HG02571 (cell line): ENCODE measurements around the gene KRTAP16-1.

Experiments used
- ATAC-seq: cut with Tn5 transposase; IDR thresholded peaks from one replicate; pipeline ENCODE4 v1.9.1; 2021; ENCODE audit warnings: mild to moderate bottlenecking, moderate library complexity; ENCODE audit not compliant: unreplicated experiment

Gene KRTAP16-1

DNA sequence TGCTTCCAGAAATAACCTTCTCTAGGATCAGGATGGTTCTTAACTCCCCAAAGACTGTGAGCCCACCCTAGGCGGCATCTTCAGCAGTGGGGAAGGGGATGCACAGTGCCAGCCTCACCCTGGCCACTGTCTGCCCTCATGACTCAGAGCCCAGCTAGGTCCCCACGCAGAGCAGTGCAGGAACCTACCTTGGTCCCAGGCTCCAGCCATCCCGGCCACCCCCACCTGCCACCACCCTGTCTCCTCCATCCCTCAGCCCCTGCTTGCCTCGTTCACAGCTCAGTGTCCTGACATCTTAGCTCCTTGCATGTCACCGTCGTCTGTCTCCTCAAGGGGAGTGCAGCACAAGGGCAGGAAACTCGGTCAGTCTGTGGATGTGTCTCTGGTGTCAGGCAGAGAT is 22.5 kb upstream of the KRTAP16-1 start:
- ATAC-seq = no peak

- ATAC-seq = no peak
Observed at GRCh38 chr17:41329279-41329948, 20.3 kb upstream of the KRTAP16-1 start.

DNA sequence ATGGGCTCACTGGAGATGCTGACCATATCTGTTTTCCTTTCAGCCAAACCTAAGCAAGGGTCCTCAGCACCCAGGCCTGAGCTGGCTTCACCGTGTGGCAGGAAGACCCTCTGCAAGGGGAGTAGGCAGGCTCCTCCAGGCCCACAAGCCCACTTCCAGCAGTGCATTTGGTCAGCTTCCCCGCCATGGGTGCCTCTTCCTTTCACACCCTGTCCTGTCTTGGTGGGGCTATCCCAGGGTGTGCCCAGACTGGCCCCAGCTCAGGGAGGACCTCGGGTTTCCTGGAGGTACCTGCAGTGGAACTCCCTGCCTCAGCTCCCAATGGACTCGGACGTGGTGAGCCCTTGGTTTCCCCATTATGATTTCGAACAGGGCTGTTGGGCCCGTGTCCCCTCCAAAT is 19.1 kb upstream of the KRTAP16-1 start:
- ATAC-seq = no peak

DNA sequence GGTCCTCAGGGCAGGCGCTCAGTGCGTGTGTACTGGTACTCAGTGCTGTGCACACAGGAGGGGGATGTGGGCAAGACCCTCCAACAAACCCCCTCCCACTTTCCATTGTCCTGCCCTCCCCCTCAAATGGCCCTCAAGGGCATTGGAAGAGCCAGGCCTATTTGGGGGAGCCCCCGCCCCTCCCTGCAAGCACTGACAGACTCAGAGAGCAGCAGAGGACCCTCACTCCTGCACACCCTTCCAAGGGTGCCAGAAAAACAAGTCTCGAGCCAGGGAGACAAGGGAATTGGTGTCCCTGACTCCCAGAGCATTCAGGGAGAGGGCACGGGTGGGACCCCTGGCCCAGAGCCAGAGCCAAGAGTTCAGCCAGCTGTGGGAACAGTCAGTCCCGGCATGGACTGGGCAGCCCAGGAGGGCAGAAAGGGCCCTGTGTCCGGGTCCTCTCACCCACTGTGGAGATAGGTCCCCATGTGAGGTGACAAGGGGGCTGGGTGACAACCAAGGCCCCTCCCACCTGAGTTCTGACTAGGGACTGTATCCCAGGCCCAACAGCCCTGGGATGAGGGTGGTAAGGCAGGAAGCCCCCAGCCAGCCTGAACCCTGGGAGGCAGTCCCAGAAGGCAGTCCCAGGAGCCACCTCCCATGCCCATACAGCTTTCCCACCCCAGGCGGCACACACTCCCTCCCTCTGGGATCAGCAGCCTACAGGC is 18.5 kb upstream of the KRTAP16-1 start:
- ATAC-seq = no peak

- no peak for ATAC-seq
Observed at GRCh38 chr17:41326173-41327145, 17.4 kb upstream of the KRTAP16-1 start.

DNA sequence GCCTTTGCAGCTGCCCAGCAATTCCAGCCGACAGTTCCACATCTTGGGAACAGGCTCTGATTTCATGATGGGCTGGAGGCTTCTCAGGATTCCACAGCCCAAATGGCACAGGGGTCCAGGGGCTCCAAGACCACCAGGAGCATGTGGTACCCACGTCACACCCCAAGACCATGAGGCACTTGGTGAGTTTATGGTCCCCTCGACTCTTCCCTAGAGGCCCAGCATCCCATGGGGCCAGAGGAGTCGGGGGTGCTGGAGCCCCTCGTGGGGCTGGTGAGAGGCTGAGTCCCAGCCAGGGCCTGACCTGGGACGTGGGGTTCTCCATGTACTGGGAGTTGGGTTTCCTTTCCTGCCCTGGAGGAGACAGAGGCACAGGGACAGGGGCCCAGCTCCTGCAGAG is 16.5 kb upstream of the KRTAP16-1 start:
- no peak for ATAC-seq

DNA sequence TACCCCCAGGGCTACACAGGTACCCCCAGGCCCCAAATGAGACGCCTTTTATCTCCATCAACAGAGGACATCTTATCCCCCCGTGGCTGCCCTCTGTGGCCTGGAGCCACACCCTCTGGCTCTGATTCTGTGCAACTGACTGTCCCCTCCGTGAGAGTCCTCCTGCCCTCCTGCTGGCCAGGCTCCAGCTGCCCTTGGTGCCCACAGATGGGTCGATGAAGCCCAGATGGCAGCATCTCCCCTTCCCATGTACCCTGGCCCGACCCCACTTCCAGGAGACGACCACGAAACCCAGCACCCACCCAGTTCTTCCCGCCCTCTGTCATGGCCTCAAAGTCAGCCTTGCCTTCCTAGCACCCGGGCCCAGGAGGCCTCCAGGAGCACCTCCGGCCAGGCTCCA is 16.0 kb upstream of the KRTAP16-1 start:
- ATAC-seq = no peak

- no peak for ATAC-seq
Observed at GRCh38 chr17:41324180-41325075, 15.3 kb upstream of the KRTAP16-1 start.

GRCh38 chr17:41322903-41323895 is 14.1 kb upstream of the KRTAP16-1 start:
- ATAC-seq = no peak

DNA sequence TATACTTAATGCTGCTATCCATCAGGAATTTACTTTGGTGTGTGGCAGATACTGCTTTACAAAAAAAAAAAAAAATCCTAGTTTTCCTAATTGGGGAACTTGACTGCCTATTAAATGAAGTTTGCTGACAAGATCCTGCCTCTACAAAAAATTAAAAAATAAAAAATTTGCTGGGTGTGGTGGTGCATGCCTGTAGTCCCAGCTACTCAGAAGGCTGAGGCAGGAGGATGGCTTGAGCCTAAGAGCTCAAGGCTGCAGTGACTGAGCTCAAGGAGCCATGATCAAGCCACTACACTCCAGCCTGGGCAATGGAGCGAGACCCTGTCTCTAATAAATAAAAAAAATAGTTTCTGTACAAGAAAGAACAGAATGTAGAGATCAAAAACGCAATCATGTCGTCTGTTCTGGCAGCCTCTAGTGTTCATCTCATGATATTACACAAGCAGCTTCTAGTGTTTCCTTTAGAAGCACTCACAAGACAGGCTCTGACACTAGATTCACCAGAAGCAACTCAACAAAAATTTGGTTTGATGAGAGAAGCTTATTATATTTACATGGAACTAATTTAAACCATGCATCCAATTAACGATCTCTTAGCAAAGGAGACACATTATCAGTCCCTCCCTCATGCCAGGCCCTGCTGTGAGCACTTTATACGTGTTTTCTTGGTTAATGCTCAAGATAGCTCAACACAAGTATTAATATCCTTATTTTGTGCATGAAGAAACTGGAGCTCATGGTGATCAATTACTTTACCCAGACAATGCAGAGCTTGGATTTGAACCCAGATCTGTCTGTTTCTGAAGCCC is 13.2 kb upstream of the KRTAP16-1 start:
- ATAC-seq = no peak

DNA sequence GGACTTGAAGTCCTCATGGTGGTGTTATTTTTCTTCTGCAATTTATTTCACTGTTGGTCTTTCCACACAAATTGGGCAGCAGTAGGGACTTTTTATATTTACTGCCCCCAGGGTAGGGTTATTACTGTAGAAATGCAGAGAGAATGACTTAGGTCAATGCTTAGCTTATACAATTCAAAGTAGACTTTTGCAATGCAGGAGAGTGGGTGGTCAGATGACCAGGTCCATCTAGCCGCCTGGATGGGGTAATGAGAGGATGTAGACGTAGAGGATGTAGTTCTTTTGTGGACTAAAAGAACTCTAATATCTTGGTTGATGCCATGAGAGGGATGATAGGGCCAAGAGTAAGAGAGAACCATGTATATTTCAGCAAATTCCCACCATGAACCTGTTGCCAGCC is 9.1 kb upstream of the KRTAP16-1 start:
- ATAC-seq = no peak

- ATAC-seq = no peak
Observed at GRCh38 chr17:41315814-41316445, 6.8 kb upstream of the KRTAP16-1 start.

- ATAC-seq = no peak
Observed at GRCh38 chr17:41315204-41315794, 6.2 kb upstream of the KRTAP16-1 start, which contains the start of gene KRTAP17-1. TSS of gene KRTAP17-1 (minus strand) at chr17:41315710. CDS start at chr17:41315650, 60 bp downstream.

DNA sequence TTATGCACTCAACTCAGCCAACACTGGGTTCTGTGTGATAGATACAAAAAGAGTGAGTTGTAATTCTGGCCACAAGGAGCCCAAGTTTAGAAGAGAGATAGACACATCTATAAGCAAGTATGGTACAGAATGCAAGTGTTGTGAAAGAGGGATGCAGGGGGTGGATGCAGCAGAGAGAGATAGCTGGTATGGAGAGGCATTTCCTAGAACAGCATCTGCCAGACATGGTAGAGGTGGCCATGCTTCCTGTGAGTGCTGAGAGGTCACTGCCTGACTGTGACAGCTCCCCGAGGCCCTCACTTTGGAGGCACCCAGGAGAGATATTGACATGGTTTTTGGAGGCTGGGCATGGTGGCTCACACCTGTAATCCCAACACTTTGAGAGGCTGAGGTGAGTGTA is 2.0 kb upstream of the KRTAP16-1 start:
- no peak for ATAC-seq

DNA sequence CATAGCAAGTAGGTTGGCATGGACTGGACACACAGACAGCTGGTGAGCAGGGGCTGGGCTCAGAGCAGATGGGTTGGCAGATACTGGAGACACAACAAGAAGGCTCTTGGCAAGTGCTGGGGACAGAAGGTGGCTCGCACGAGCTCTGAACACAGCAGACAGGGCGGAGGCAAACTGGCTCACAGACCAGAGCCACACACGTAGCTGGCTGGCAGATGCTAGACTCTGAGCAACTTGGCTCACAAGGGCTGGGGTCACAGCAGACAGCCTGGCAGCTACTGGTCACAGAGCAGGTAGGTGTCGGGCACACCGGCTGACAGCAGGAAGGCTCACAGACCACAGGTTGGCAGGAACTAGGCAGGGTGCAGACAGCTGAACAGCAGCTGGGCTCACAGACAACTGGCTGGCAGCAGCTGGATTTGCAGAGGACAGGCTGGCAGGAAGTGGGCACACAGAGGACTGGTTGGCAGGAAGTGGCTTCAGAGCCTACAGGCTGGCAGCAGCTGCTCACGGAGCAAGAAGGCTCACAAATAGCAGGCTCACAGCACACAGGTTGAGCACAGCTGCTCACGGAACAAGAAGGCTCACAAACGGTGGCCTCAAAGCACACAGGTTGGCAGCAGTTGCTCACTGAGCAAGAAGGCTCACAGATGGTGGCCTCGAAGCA is 725 bp downstream of the KRTAP16-1 start:
- no peak for ATAC-seq

DNA sequence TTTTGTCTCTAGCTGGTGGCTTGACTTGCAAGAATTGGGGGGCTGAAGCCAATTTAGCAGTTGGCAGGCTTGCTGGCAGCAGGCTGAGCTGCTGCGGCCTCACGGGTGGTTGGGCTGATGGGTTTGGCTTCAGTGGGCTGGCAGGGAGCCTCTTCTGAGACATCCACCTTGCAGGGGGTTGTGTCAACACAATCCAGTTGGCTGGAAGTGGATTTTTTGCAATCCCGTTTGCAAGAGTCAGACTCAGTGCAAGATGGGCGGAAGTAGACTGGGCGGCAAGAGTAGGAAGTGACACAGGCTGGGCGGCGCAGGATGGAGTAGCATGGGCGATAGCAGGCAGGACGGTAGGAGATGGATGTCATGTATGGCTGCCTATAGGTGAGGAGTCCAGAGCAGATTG is 1.5 kb downstream of the KRTAP16-1 start:
- ATAC-seq = no peak

DNA sequence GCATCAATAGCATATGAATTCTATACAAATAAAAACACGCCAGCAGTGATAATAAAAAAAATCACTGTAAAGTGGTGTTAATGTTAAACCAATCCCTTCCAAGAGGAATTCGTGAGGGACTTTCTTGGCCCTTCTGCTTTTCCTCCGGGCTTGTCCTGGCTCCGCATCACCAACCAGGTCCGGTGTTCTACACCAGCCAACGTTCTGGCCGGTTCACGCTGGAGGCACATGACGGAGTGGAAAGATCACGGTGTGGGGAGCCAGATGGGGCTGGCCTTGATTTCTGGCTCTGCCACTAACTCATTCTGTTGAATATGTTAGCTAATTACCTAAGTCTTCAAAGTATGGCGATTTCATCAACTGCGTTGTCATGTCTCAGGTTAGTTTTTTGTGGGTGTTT is 5.0 kb downstream of the KRTAP16-1 start:
- no peak for ATAC-seq
